SK-N-SH (cell line): ENCODE measurements around the gene TSACC.
A peak's percentile ranks its signal among the peaks of the same experiment; 100 is the strongest.

Experiments used
- ELF1 ChIP-seq: IDR thresholded peaks from 2 replicates; pipeline ENCODE4 v1.4.0; 2012
- EP300 ChIP-seq, 2 experiments: IDR thresholded peaks; 2 replicates each; pipeline versions ENCODE4 v1.4.0 to v1.6.1; 2012; ENCODE audit warnings: borderline replicate concordance in 1 of 2, low read depth in 1 of 2, low read length in 1 of 2
- POLR2AphosphoS5 ChIP-seq: IDR thresholded peaks from 2 replicates; pipeline ENCODE4 v1.6.1; 2012; ENCODE audit warnings: low read depth, low read length
- RFX5 ChIP-seq: IDR thresholded peaks from 2 replicates; pipeline ENCODE4 v1.6.1; 2012; ENCODE audit warnings: mild to moderate bottlenecking, improper control_type of control experiment, low read length
- TF ChIP-seq, protein P1 (sequence below): fragments of 200-600 bp; sonication (generic); IDR thresholded peaks from 2 replicates; pipeline ENCODE4 v1.6.1; 2017; ENCODE audit warnings: antibody characterized with exemption, mild to moderate bottlenecking, moderate library complexity
- TF ChIP-seq, protein P2 (sequence below): IDR thresholded peaks from 2 replicates; pipeline ENCODE4 v1.4.0; 2012; ENCODE audit warnings: low read depth

DNA sequence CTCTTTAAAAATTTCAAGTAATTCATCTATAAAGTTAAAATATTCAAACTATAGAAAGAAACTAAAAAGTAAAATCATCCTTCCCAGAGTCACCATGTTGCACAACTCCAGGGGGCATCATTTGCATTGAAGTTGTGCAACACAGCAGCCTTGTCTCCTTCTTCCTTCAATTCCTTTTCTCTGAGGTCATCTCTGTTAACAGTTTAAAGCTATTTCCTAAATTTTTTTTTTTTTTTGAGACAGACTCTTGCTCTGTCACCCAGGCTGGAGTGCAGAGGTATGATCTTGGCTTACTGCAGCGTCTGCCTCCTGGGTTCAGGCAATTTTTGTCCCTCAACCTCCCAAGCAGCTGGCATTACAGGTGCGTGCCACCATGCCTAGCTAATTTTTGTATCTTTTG, 37.8 kb downstream of the TSACC start:
- no peak for TF ChIP-seq EP300 (IDR thresholded peaks at IDR 0.05; ENCODE audit: borderline replicate concordance in 1 of 2, low read depth in 1 of 2, low read length in 1 of 2)
- TF ChIP-seq RFX5 = no peak
- TF ChIP-seq, protein P1, sequence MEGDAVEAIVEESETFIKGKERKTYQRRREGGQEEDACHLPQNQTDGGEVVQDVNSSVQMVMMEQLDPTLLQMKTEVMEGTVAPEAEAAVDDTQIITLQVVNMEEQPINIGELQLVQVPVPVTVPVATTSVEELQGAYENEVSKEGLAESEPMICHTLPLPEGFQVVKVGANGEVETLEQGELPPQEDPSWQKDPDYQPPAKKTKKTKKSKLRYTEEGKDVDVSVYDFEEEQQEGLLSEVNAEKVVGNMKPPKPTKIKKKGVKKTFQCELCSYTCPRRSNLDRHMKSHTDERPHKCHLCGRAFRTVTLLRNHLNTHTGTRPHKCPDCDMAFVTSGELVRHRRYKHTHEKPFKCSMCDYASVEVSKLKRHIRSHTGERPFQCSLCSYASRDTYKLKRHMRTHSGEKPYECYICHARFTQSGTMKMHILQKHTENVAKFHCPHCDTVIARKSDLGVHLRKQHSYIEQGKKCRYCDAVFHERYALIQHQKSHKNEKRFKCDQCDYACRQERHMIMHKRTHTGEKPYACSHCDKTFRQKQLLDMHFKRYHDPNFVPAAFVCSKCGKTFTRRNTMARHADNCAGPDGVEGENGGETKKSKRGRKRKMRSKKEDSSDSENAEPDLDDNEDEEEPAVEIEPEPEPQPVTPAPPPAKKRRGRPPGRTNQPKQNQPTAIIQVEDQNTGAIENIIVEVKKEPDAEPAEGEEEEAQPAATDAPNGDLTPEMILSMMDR = peak; percentile 26
- no peak for TF ChIP-seq ELF1
- no peak for TF ChIP-seq POLR2AphosphoS5
- TF ChIP-seq, protein P2, sequence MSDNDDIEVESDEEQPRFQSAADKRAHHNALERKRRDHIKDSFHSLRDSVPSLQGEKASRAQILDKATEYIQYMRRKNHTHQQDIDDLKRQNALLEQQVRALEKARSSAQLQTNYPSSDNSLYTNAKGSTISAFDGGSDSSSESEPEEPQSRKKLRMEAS = no peak
